Activated CD4-positive, alpha-beta T cell treated with anti-CD3 and anti-CD28 coated beads, Interleukin-2, amount 10 ng/mL, durations not matched to agents 24 days and 14 days (primary cell): ENCODE measurements around the gene CCDC184. TPM values are rescaled to one million over a fixed set of nuclear protein-coding genes. Genes with fewer than 3 reads are reported as not detected.

Experiments used
- DNase-seq: peaks from one replicate; pipeline ENCODE4 v3.0.0; 2022
- H3K27ac Mint-ChIP-seq: one replicate; pipeline ENCODE4 v1.8.0; 2022; ENCODE audit warnings: mild to moderate bottlenecking, mixed read lengths
- H3K27me3 Mint-ChIP-seq: one replicate; pipeline ENCODE4 v1.8.0; 2022; ENCODE audit warnings: mixed read lengths
- H3K36me3 Mint-ChIP-seq: one replicate; pipeline ENCODE4 v1.8.0; 2022; ENCODE audit warnings: low read depth, mild to moderate bottlenecking, mixed read lengths
- H3K4me1 Mint-ChIP-seq: one replicate; pipeline ENCODE4 v1.8.0; 2021; ENCODE audit warnings: mixed read lengths
- H3K4me3 Mint-ChIP-seq: one replicate; pipeline ENCODE4 v1.8.0; 2022; ENCODE audit warnings: mild to moderate bottlenecking, moderate library complexity, mixed read lengths
- H3K9me3 Mint-ChIP-seq: one replicate; pipeline ENCODE4 v1.8.0; 2021; ENCODE audit warnings: mixed read lengths
- intact Hi-C: fragments of 100-400 bp; cut with micrococcal nuclease; formaldehyde crosslinking; loops from one replicate; pipeline ENCODE4 v1.15.1; 2023
- total RNA-seq: library from RNA; stranded (reverse); gene quantifications from 2 replicates; pipeline ENCODE4 v1.2.3, GENCODE V29; 2022

Gene CCDC184
- total RNA-seq, 1 donor from 2014 or later = 0.44 TPM

DNA sequence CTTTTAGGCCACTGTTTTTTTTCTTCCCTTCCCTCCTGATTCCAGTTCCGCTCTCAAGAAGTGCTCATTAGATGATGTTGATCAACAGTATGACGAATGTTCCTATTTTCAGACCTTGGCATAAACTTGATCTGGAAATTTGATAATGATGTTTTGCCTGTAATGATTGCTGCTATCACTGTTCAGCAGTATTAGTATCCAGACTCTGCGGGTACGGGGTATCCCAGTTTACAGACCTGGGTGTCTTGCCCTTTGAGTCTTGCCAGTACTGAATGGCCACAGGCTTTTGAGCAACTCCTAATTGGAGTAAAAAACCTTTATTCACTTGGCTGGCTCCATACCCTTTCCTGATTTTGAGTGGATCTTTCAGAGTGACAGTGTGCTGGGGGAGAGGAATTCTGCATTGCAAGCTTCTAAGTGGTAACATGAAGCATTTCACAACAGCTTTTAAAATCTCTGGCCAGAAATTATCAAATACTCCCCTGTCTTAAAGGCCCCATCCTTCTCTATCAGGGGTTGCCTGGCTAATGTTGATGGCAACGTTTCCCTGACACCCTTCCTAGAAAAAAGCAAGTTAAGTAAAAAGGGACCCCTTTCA, 20.2 kb upstream of the CCDC184 start:
- DNase-seq = no peak
- H3K36me3 Mint-ChIP-seq = no peaks in the 10 kb centered on the region
- no peak overlapping the region for H3K4me3 Mint-ChIP-seq
- no peaks in the 10 kb centered on the region for H3K9me3 Mint-ChIP-seq
- intact Hi-C loops = no loop called here
- peaks cover under 1% of the 10 kb centered on the region for H3K4me1 Mint-ChIP-seq
- peaks cover 30% of the 10 kb centered on the region for H3K27me3 Mint-ChIP-seq
- H3K27ac Mint-ChIP-seq = no peak overlapping the region

- intact Hi-C loops = loop anchor here (2.0 kb wide), 1 partner anchor 58 kb away; the partner anchor contains the start of gene SENP1
- no peak overlapping the region for H3K27ac Mint-ChIP-seq
- H3K27me3 Mint-ChIP-seq = peaks cover 30% of the 10 kb centered on the region
- no peaks in the 10 kb centered on the region for H3K9me3 Mint-ChIP-seq
- H3K36me3 Mint-ChIP-seq = no peaks in the 10 kb centered on the region
- no peaks in the 10 kb centered on the region for H3K4me1 Mint-ChIP-seq
- no peak for DNase-seq
- H3K4me3 Mint-ChIP-seq = no peak overlapping the region
These were observed 19.0 kb upstream of the CCDC184 start for GRCh38 chr12:48164451-48164850.

DNA sequence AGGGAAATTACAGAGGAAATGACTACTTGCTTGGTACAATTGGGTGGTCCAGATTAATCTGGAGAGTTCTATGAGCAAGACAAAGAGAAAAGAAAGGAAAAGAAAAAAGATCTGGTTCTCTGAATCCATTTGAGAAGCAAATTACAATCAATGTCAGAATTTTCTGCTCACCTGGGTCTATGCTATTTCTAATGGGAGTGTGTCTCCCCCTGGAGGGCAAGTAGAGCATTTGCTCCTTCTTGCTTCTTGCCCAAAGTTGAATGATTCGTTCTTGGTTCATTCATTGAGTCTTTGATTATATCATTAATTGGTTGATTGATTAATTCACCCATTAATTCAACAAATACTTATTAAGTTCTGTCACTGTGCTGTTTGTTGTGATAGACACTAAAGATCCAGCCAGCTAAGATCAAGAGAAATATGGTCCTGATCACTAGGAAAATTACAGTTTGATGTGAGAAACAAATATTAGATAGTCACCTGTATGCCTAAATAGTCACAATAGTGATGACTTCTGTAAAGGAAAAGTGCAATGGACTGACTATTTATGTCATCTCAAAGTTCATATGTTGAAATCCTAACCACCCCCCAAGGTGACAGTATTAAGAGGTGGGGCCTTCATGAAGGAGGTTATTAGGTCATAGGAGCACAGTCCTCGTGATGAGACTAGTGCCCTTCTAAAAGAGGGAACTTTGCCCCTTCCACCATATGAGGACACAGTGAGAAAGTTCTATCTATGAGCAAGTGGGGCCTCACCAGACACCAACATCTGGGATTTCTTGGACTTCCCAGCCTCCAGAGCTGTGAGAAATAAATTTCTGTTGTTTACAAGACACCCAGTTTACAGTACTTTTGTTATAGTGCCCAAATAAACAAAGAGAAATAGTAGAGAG, 18.1 kb upstream of the CCDC184 start:
- H3K4me3 Mint-ChIP-seq = no peak overlapping the region
- DNase-seq = peak; percentile 88
- H3K27ac Mint-ChIP-seq = no peak overlapping the region
- H3K36me3 Mint-ChIP-seq = no peaks in the 10 kb centered on the region
- peaks cover 30% of the 10 kb centered on the region for H3K27me3 Mint-ChIP-seq
- intact Hi-C loops = loop anchor here (2.0 to 5.0 kb wide), 3 partner anchors 59 to 448 kb away; partner anchors contain the start of gene SENP1
- H3K4me1 Mint-ChIP-seq = no peaks in the 10 kb centered on the region
- H3K9me3 Mint-ChIP-seq = no peaks in the 10 kb centered on the region

DNA sequence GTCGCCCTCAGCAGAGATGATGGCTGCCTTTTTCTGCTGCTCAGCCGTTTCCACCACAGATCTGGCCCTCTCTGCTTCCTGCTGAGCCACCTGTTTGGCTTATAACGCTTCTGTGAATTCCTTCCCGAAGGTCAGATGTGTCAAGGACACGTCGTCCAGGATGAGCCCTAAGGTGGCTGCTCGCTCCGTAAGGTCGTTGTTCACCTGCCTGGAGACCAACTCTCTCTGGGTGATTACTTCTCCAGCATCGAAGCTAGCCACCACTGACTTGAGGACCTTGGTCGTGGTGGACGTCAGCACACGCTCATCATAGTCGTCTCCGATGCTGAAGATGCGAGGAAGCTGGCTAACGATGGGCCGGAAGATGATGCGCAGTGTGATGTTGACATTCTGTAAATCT, 14.4 kb upstream of the CCDC184 start:
- intact Hi-C loops = loop anchor here (5.0 kb wide), 2 partner anchors 87 to 452 kb away; no protein-coding TSS in a partner anchor
- H3K9me3 Mint-ChIP-seq = no peaks in the 10 kb centered on the region
- no peak overlapping the region for H3K27ac Mint-ChIP-seq

GRCh38 chr12:48175613-48176416, 7.6 kb upstream of the CCDC184 start:
- H3K27me3 Mint-ChIP-seq = peaks cover 39% of the 10 kb centered on the region
- H3K36me3 Mint-ChIP-seq = no peaks in the 10 kb centered on the region
- H3K4me1 Mint-ChIP-seq = peaks cover 14% of the 10 kb centered on the region
- peak overlapping the region; percentile 36 for H3K4me3 Mint-ChIP-seq
- intact Hi-C loops = no loop called here
- H3K27ac Mint-ChIP-seq = no peak overlapping the region
- DNase-seq = no peak
- H3K9me3 Mint-ChIP-seq = no peaks in the 10 kb centered on the region

More for the DNA sequence above, 14.4 kb upstream of the CCDC184 start:
- H3K4me3 Mint-ChIP-seq = no peak overlapping the region
- DNase-seq = no peak
- peaks cover 18% of the 10 kb centered on the region for H3K27me3 Mint-ChIP-seq
- peaks cover 2% of the 10 kb centered on the region for H3K4me1 Mint-ChIP-seq
- no peaks in the 10 kb centered on the region for H3K36me3 Mint-ChIP-seq

GRCh38 chr12:48176417-48176751, 7.1 kb upstream of the CCDC184 start:
- Mint-ChIP-seq H3K4me3 (peak overlapping the region; percentile 36), H3K27me3 (peaks cover 44% of the 10 kb centered on the region), H3K27ac (no peak overlapping the region), H3K9me3 (no peaks in the 10 kb centered on the region), H3K4me1 (peaks cover 14% of the 10 kb centered on the region), H3K36me3 (no peaks in the 10 kb centered on the region)
- intact Hi-C loops = no loop called here
- no peak for DNase-seq

- no peak overlapping the region for H3K4me3 Mint-ChIP-seq
- no peak overlapping the region for H3K27ac Mint-ChIP-seq
- H3K4me1 Mint-ChIP-seq = peaks cover 24% of the 10 kb centered on the region
- intact Hi-C loops = no loop called here
- peaks cover 49% of the 10 kb centered on the region for H3K27me3 Mint-ChIP-seq
- no peaks in the 10 kb centered on the region for H3K36me3 Mint-ChIP-seq
- H3K9me3 Mint-ChIP-seq = no peaks in the 10 kb centered on the region
- DNase-seq = no peak
These were observed 5.5 kb upstream of the CCDC184 start for GRCh38 chr12:48177982-48178381.

- Mint-ChIP-seq H3K4me3 (no peak overlapping the region), H3K27me3 (peaks cover 54% of the 10 kb centered on the region), H3K4me1 (peaks cover 29% of the 10 kb centered on the region), H3K9me3 (no peaks in the 10 kb centered on the region), H3K36me3 (no peaks in the 10 kb centered on the region), H3K27ac (no peak overlapping the region)
- DNase-seq = no peak
- intact Hi-C loops = no loop called here
These were observed 4.0 kb upstream of the CCDC184 start for GRCh38 chr12:48179466-48179865.

GRCh38 chr12:48180424-48180823, 3.0 kb upstream of the CCDC184 start:
- DNase-seq = no peak
- Mint-ChIP-seq H3K36me3 (no peaks in the 10 kb centered on the region), H3K27ac (no peak overlapping the region), H3K9me3 (no peaks in the 10 kb centered on the region), H3K4me3 (no peak overlapping the region), H3K4me1 (peaks cover 32% of the 10 kb centered on the region), H3K27me3 (peaks cover 64% of the 10 kb centered on the region)
- intact Hi-C loops = loop anchor here (10.0 kb wide), 3 partner anchors 276 to 634 kb away; partner anchors contain the start of genes CACNB3 and VDR

DNA sequence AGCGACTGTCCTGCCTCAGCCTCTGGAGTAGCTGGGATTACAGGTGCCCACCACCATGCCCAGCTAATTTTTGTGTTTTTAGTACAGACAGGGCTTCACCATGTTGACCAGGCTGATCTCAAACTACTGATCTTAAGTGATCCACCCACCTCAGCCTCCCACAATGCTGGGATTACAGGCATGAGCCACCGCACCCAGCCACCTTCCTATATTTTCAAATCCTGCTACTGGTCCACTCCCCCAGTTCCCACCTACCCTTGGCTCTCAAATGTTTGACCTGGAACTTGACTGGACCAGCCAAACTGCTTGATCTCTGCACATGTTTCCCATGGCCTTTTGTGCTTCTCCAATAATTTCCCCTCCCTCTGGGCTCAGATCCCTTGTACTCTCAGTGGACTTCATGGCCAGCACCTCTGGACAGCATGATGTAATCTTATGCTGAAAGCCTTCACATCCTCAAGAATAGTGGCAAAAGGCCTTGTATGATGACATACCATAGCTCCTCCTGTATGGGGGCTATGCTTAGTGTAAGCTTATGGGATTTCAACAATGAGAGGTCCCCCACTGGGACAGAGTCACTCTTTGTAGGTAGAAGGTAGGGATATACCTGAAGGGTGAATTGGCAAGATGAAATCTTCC, 2.5 kb upstream of the CCDC184 start:
- DNase-seq = no peak
- H3K27ac Mint-ChIP-seq = no peak overlapping the region
- no peaks in the 10 kb centered on the region for H3K36me3 Mint-ChIP-seq
- intact Hi-C loops = loop anchor here (10.0 kb wide), 3 partner anchors 276 to 634 kb away; partner anchors contain the start of genes CACNB3 and VDR
- no peak overlapping the region for H3K4me3 Mint-ChIP-seq
- H3K27me3 Mint-ChIP-seq = peaks cover 69% of the 10 kb centered on the region
- no peaks in the 10 kb centered on the region for H3K9me3 Mint-ChIP-seq
- H3K4me1 Mint-ChIP-seq = peaks cover 31% of the 10 kb centered on the region

DNA sequence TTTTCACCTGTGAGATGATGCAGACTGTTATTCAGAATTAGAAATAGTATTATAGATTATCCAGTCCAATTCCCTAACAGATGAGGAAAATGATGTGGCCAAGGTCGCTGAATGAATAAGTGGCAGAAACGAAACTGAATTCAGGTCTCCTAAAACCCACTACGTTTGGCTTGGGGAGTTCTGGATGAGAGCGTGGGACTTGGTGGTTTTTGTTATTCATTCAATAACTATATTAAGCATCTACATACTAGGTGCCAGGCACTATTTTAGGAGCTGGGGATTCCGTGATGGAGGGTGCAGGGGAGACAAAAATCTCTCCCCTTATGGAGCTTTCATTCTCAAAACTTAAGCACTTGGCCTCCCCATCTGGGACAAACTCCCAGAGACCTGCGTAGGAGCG, 813 bp upstream of the CCDC184 start:
- H3K36me3 Mint-ChIP-seq = peaks cover 2% of the 10 kb centered on the region
- H3K4me1 Mint-ChIP-seq = peaks cover 29% of the 10 kb centered on the region
- DNase-seq = no peak
- intact Hi-C loops = loop anchor here (1.0 to 10.0 kb wide), 5 partner anchors 16 to 632 kb away; partner anchors contain the start of genes CACNB3, SENP1 and VDR
- no peaks in the 10 kb centered on the region for H3K9me3 Mint-ChIP-seq
- H3K4me3 Mint-ChIP-seq = peak overlapping the region; percentile 95
- H3K27ac Mint-ChIP-seq = peak overlapping the region; percentile 85
- H3K27me3 Mint-ChIP-seq = peaks cover 70% of the 10 kb centered on the region

DNA sequence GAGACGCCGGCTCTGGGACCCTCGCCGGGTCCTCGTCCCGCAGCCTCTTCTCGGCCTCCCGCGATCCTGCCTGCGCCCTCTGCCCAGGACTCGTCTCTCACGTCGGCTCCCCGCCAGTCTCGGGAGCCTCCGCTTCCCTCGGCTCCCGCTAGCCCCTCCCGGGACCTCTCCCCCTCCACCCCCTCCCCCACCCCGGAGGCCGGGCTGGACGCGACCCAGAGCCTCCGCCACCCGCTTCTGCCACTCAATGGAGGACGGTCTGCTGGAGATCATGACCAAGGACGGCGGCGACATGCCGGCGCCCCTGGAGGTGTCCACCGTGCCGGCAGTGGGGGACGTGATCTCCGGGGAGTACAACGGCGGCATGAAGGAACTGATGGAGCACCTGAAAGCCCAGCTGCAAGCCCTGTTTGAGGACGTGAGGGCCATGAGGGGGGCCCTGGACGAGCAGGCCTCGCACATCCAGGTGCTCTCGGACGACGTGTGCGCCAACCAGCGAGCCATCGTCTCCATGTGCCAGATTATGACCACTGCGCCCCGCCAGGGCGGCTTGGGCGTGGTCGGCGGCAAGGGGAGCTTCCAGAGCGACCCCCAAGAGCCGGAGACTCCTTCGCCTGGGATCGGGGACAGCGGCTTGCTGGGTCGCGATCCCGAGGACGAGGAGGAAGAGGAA, 568 bp downstream of the CCDC184 start:
- Mint-ChIP-seq H3K4me3 (peak overlapping the region; percentile 95), H3K27me3 (peaks cover 65% of the 10 kb centered on the region), H3K36me3 (peaks cover 2% of the 10 kb centered on the region), H3K9me3 (no peaks in the 10 kb centered on the region), H3K27ac (no peak overlapping the region), H3K4me1 (peaks cover 29% of the 10 kb centered on the region)
- DNase-seq = peak; percentile 74
- intact Hi-C loops = loop anchor here (1.0 to 10.0 kb wide), 5 partner anchors 14 to 631 kb away; partner anchors contain the start of genes CACNB3, SENP1 and VDR

DNA sequence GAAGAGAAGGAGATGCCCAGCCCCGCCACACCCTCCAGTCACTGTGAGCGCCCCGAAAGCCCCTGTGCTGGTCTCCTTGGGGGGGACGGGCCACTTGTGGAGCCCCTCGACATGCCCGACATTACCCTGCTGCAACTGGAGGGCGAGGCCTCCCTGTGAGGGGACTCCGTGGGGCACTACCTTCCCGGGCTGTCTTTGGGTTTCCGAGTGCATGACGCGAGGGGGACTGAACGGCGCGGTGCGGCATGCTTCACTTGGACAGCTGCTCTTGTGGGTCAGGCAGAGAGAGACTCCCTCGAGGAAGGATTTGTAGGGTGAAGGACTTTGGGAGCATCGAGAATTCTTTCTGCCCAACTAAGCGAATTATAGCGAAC, 1.1 kb downstream of the CCDC184 start:
- H3K4me3 Mint-ChIP-seq = peak overlapping the region; percentile 95
- intact Hi-C loops = loop anchor here (10.0 kb wide), 3 partner anchors 280 to 630 kb away; partner anchors contain the start of genes CACNB3 and VDR
- H3K4me1 Mint-ChIP-seq = peaks cover 29% of the 10 kb centered on the region
- H3K27ac Mint-ChIP-seq = no peak overlapping the region
- peak; percentile 62 for DNase-seq
- no peaks in the 10 kb centered on the region for H3K9me3 Mint-ChIP-seq
- peaks cover 65% of the 10 kb centered on the region for H3K27me3 Mint-ChIP-seq
- peaks cover 2% of the 10 kb centered on the region for H3K36me3 Mint-ChIP-seq
